Stimulated activated CD4-positive, alpha-beta T cell treated with anti-CD3 and anti-CD28 coated beads, Interleukin-15, amount 100 ng/mL, for 24 hours (primary cell): Measurements from ENCODE around the gene DCAF10.
A peak's percentile ranks its signal among the peaks of the same experiment; 100 is the strongest.
"Not testable (repeated sequence)": the region's sequence is repeated elsewhere in the genome, so short reads cannot be mapped to it uniquely, and the experiment has no call there.

Experiments
- DNase-seq: peaks from one replicate; pipeline ENCODE4 v3.0.0-alpha.2; 2020

Gene DCAF10

GRCh38 chr9:37796232-37796631 is 4.4 kb upstream of the DCAF10 start:
- no peak for DNase-seq

DNA sequence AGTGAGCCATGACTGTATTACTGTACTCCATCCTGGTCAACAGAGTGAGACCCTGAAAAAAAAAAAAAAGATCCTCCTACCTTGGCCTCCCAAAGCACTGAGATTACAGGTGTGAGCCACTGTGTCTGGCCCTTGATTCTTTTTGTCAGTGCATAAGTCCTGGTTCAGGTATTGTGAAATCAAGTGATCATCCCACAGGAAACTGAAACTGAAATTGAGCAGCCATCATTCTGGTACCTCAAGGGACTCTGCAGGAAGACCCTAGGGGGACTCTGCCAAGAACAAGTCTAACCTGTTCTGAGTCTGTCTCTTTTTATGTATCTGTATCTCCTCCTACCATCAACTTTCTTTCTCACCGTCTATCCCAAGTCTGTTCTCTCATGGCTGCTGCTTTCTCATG is 1.9 kb upstream of the DCAF10 start:
- DNase-seq: no peak

- peak; percentile 57 for DNase-seq
Observed at GRCh38 chr9:37801287-37801850, 772 bp downstream of the DCAF10 start.

DNA sequence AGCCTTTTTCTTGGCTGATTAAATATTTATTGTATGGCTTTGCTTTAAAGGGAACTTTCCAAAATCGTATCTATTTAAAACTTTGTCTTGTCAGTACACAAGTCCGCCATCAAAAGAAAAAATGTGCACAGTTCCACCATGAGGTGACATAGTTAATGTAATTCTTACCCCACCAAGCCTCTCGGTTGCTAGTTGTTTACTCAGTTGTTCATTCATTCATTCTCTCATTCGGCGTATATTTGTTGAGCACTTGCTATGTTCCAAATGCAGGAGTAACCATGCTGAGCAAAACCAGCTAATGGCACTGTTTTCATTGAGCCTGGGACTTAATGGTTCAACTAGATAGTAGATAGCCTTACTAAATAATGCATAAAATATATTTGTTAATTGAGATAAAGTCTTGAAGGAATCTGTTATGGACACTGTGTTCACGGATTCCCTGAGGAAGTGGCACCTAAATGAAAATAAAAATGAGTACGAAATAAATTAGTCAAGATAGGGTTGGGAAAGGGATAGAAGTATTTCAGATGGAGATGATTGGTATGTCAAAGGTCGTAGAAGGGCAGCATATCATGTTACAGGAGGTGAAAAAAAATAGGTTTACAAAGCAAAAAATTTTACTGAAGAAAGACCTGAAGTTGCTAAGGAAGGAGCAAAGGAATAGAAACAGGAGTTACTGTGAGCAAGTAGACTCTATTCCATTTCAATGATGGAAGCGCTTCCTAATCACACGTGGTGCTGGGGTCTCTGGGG is 1.5 kb downstream of the DCAF10 start:
- no peak for DNase-seq

- no peak for DNase-seq
Observed at GRCh38 chr9:37806271-37806670, 5.7 kb downstream of the DCAF10 start.

DNA sequence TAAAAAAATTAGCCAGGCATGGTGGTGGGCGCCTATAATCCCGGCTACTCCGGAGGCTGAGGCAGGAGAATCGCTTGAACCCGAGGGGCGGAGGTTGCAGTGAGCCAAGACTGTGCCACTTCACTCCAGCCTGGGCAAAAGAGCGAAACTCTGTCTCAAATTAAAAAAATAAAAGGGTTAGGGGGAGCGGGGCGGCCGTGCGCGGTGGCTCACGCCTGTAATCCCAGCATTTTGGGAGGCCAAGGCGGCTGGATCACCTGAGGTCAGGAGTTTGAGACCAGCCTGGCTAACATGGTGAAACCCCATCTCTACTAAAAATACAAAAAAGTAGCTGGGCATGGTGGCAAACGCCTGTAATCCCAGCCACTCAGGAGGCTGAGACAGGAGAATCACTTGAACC is 9.1 kb downstream of the DCAF10 start:
- DNase-seq: not testable (repeated sequence)

DNA sequence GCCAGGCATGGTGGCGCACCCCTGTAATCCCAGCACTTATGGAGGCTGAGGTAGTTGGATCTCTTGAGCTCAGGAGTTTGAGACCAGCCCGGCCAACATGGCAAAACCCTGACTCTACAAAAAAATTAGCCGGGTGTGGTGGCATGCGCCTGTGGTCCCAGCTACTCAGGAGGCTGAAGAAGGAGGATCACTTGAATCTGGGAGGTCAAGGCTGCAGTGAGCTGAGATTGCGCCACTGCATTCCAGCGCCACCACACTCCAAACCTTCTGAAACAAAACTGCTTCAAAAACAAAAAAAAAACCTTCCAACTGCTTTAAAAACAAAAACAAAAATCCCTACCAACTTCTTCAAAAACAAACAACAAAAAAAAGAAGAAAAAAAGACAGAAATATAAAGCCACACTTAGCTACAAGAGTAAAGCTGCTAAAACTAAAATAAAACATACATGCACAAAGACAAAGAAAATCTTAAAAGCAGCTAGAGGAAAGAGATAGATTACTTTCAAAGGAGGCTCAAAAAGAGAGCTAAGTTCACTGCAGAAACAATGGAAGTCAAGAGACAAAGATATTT is 11.4 kb downstream of the DCAF10 start:
- DNase-seq: no peak

DNA sequence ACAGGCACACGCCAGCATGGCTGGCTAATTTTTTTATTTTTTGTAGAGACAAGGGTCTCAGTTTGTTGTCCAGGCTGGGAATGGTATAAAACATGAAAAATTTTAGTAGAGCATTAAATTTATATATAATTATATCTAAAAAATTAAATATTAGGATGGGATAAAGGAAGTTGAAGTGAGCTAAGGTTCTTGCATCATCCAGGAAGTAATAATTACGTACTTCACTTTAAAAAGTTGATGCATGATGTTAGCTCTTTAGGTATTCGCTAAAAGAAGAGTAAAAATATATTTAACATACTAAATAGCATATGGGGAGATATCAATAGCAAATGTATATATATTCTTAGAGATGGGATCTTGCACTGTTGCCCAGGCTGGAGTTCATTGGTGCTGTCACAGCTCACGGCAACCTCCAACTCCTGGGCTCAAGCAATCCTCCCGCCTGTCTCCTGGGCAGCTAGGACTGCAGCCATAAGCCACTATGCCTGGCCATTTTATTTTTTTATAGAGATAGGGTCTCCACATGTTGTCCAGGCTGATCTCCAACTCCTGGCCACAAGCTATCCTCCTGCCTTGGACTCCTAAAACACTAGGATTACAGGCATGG is 12.3 kb downstream of the DCAF10 start:
- DNase-seq: no peak

GRCh38 chr9:37818849-37819248 is 18.3 kb downstream of the DCAF10 start:
- DNase-seq: no peak

GRCh38 chr9:37820142-37820541 is 19.5 kb downstream of the DCAF10 start:
- no peak for DNase-seq

DNA sequence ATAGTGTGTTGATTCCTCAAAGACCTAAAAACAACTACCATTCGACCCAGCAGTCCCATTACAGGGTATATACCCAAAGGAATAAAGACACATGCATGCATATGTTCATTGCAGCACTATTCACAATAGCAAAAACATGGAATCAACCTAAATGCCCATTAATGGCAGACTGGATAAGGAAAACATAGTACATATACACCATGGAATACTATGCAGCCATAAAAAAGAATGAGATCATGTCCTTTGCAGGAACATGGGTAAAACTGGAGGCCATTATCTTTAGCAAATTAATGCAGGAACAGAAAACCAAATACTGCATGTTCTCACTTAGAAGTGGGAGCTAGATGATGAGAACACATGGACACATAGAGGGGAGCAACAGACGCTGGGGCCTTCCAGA is 24.6 kb downstream of the DCAF10 start:
- not testable (repeated sequence) for DNase-seq

GRCh38 chr9:37827483-37828165 is 27.0 kb downstream of the DCAF10 start:
- no peak for DNase-seq

DNA sequence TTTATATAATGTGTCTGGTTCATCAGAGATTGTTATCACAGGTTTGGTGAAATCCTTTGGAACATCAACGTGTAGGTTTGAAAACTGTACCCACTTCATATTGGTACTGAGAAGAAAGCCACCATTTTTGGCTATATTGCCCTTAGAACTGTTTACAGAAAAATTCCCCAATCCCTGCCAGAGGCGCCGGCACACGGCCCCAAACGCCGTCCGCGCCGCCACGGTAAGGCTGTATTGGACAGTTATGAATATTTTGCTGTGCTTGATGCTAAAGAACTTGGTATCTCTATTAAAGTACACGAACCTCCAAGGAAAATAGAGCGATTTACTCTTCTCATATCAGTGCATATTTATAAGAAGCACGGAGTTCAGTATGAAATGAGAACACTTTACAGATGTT is 35.2 kb downstream of the DCAF10 start:
- no peak for DNase-seq

DNA sequence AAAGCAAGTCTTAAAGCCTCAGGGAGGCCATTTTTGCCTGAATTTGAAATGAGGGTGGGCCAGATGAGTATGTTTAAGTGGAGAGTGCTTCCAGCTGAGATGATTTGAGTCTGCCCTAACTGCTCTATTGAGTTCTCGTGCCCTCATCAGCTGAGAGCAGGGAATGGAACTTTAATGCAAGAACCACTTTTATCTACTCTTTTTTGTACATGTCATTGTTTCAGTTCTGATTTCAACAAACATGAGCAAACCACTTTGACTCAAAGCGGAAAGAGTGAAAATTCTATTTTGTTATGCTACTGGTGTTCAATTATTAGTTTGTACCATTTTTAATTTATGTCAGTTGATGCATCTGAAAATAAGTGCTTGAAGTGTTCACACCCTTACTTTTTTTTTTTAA is 35.8 kb downstream of the DCAF10 start:
- DNase-seq: peak; percentile 25

DNA sequence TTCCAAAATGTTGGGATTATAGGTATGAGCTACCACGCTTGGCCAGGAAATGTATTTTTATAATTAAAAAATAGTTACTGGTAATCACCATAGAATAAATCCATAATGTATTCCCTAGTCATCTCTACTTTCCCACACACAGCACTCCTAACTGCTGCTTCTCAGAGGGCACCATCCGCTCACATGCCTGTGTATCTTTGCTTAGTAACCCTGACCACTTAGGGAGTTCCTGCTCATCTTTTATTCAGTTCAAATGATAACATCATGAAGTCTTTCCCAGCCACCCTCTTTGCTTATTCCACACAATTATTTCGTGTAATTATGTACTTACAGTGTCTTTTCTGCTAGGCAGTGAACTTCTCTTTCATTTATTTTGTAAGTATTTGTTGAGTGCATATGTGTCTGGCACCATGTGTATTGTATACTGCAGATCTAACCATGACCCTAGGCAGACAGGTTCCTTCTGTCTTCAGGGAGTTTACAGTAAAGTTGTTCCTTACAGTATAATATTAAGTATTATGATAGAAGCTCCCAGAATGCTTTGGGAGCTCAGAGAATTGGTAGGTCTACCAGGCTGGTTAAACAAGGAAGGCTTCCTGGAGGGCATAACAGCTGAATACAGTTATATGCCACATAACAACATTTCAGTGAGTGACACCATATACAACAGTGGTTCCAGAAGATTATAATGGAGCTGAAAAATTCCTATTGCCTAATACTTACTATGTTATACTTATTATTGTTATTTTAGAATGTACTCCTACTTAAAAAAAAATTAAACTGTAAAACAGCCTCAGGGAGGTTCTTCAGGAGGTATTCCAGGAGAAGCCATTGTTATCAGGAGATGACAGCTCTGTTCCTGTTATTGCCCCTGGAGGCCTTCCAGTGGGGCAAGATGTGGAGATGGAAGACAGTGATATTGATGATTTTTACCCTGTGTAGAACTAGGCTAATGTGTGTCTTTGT is 39.2 kb downstream of the DCAF10 start:
- no peak for DNase-seq

GRCh38 chr9:37840560-37841194 is 40.1 kb downstream of the DCAF10 start:
- peak; percentile 34 for DNase-seq

- DNase-seq: no peak
Observed at GRCh38 chr9:37852222-37852621, 51.6 kb downstream of the DCAF10 start.

GRCh38 chr9:37856551-37856950 is 56.0 kb downstream of the DCAF10 start:
- DNase-seq: no peak

GRCh38 chr9:37859043-37859442 is 58.4 kb downstream of the DCAF10 start:
- no peak for DNase-seq

GRCh38 chr9:37862530-37862929 is 61.9 kb downstream of the DCAF10 start:
- DNase-seq: no peak

DNA sequence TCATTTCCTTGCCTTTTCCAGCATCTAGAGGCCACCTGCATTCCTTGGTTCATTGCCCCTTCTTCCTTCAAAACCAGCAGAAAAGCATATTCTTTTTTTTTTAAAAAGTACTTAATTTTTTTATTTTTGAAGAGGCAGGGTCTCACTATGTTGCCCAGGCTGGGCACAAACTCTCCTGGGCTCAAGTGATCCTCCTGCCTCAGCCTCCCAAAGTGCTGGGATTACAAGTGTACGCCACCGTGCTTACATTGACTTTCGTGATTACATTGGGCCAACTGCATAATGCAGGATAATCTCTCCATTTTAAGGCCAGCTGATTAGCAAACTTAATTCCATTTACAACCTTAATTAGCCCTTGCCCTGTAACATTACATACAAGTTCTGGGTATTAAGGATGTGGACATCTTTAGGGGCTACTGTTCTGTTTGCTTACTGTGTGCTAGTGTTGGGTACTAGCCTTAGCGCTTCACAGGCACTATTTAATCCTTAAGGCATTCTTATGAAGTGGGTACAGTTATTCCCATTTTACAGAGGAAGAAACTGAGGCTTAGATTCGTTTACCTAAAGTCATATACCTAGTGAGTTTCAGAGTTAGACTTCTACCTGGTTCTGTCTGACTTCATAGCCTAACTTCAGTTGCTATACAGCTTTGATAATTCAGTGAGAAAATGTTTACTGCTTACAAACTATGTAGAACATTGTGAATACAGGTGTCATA is 69.6 kb downstream of the DCAF10 start:
- no peak for DNase-seq
